Hepatocyte (in vitro differentiated cells): ENCODE data around the gene RIPPLY3. TPM values are rescaled to one million over a fixed set of nuclear protein-coding genes. Genes with fewer than 3 reads are reported as not detected.
A peak's percentile ranks its signal among the peaks of the same experiment; 100 is the strongest.

Experiments used
- DNase-seq: peaks from one replicate; pipeline ENCODE4 v3.0.0-alpha.2; 2016; ENCODE audit warnings: low spot score
- H2AFZ ChIP-seq: fragments of 200-600 bp; sonication (generic); 2 replicates; pipeline ENCODE4 v1.6.0; 2016; ENCODE audit warnings: antibody characterized with exemption, mild to moderate bottlenecking
- H3K27ac ChIP-seq: fragments of 200-600 bp; sonication (generic); 2 replicates; pipeline ENCODE4 v1.5.1; 2016; ENCODE audit warnings: mild to moderate bottlenecking
- H3K27me3 ChIP-seq: fragments of 200-600 bp; sonication (generic); 2 replicates; pipeline ENCODE4 v1.6.1; 2016
- H3K36me3 ChIP-seq: fragments of 200-600 bp; sonication (generic); replicated peaks from 2 replicates; pipeline ENCODE4 v1.5.1; 2016; ENCODE audit warnings: low read depth; ENCODE audit not compliant: insufficient read depth
- H3K4me1 ChIP-seq: fragments of 200-600 bp; sonication (generic); 2 replicates; pipeline ENCODE4 v1.5.1; 2016; ENCODE audit warnings: mild to moderate bottlenecking, moderate library complexity; ENCODE audit not compliant: insufficient read depth
- H3K4me2 ChIP-seq: fragments of 200-600 bp; sonication (generic); 2 replicates; pipeline ENCODE4 v1.6.0; 2016
- H3K4me3 ChIP-seq: fragments of 200-600 bp; sonication (generic); 2 replicates; pipeline ENCODE4 v1.5.1; 2016; ENCODE audit warnings: mild to moderate bottlenecking
- H3K79me2 ChIP-seq: fragments of 200-600 bp; sonication (generic); 2 replicates; pipeline ENCODE4 v1.6.0; 2017; ENCODE audit warnings: mild to moderate bottlenecking
- H3K9me2 ChIP-seq: fragments of 200-600 bp; sonication (generic); replicated peaks from 2 replicates; pipeline ENCODE4 v1.6.0; 2017; ENCODE audit warnings: mild to moderate bottlenecking; ENCODE audit not compliant: insufficient read depth
- H3K9me3 ChIP-seq: fragments of 200-600 bp; sonication (generic); 2 replicates; pipeline ENCODE4 v1.5.1; 2016; ENCODE audit warnings: low read depth, mild to moderate bottlenecking
- H4K20me1 ChIP-seq: fragments of 200-600 bp; sonication (generic); 2 replicates; pipeline ENCODE4 v1.6.0; 2016; ENCODE audit warnings: mild to moderate bottlenecking; ENCODE audit not compliant: insufficient read depth, poor library complexity, severe bottlenecking
- EZH2 ChIP-seq: fragments of 200-600 bp; sonication (generic); IDR thresholded peaks from 2 replicates; pipeline ENCODE4 v1.6.1; 2016; ENCODE audit warnings: antibody characterized with exemption, mild to moderate bottlenecking, borderline replicate concordance
- EZH2phosphoT487 ChIP-seq: fragments of 200-600 bp; sonication (generic); IDR thresholded peaks from one replicate; pipeline ENCODE4 v1.6.1; 2018; ENCODE audit warnings: antibody characterized with exemption, mild to moderate bottlenecking, low read depth, moderate library complexity; ENCODE audit not compliant: unreplicated experiment, severe bottlenecking
- WGBS: methylation state at CpG from one replicate; pipeline ENCODE4 v1.1.6; 2016; ENCODE audit warnings: low lambda C conversion rate; ENCODE audit errors: missing lambda C conversion rate; 5-methylcytosine and 5-hydroxymethylcytosine counted together
- polyA plus RNA-seq: library from polyadenylated mRNA; unstranded; fragments of >200 nt; fragmentation: Nextera tagmentation; extraction: Ambion mirVana; gene quantifications from 2 replicates; pipeline ENCODE4 v1.2.1, GENCODE V29; 2016
- total RNA-seq: library from RNA; depleted of rRNA; stranded (reverse); fragments of >200 nt; gene quantifications from 2 replicates; pipeline ENCODE4 v1.2.3, GENCODE V29; 2014
- TF ChIP-seq, protein P1 (sequence below): fragments of 200-600 bp; sonication (generic); IDR thresholded peaks from 2 replicates; pipeline ENCODE4 v1.5.1; 2016; ENCODE audit warnings: antibody characterized with exemption, mild to moderate bottlenecking; ENCODE audit not compliant: poor library complexity

RIPPLY3 gene
- total and polyA plus RNA-seq, 2 experiments from 2014 or later: 0.17 to 1.0 TPM

DNA sequence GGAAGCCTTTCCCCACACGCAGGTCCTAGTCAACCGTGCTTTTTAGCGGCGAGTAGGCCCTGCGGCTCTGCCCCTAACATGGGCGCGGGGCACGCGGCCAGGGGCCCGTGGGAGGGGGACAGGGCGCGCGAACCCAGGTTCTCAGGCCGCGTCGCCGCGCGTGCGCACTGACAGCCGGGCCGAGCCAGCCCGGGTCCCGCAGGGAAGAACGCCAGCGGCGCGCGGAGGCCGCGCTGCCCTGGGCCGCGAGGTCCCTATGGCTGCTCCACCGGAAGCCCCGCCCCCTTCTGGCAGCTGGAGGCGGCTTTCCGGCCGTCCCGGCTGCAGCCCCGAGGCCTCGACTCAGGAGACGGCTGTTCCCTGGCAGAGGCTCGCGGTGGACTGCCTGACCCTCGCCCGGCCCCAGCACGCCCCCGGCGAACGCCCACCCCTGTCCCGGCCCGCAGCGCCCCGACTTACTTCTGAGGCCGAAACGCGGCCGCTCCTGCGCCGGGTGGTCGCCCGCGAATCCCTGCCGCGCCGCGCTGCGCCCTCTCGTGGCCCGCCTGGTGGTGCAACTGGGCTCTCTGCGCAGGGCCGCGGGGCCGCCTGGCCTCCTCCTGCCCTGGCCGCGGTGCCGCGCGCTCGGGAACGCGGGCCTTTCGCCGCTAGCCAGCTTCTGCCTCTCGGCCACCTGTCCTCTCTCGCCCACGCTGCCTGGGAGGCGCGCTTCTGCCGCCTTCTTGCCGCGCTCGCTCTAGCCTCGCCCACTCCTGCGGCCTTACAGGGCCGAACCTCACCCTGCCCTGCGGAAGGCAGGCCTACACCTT, 16.6 kb upstream of the RIPPLY3 start:
- H2AFZ ChIP-seq: peak overlapping the region; percentile 96
- 3% methylated on average over 64 of the region's 97 CpGs for WGBS
- peak overlapping the region; percentile 95 for H3K27ac ChIP-seq

DNA sequence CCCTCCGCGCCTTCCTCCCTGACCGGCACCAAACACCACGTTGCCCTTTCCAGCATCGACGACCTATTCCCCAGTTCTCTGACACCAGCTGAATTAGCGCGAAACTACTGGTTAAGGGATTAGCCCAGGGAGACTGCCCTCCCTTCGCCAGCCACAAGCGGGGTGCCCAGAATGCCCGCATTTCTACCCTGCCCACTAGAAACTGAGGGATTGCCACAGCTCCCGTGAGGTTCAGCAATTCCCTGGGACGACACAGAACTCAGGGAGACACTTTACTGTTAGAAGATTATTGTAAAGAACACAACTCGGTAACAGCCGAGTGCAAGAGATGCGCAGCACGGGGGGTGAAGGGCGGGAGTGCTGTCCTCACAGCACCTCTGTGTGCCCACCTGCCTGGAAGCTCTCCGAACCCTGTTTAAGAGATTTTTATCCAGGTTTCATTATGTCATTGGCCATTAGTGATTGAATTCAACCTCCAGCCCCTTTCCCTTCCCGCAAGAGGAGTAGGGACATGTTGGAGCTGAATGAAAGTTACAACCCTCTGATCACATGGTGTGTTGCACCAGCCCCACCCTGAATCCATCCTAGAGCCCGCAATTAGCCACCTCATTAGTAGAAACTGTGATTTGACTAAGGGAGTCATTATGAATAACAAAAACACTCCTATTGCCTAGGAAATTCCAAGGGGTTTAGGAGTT, 15.8 kb upstream of the RIPPLY3 start:
- Histone ChIP-seq H2AFZ (peak overlapping the region; percentile 96), H4K20me1 (no peaks in the 10 kb centered on the region), H3K27me3 (no peaks in the 10 kb centered on the region), H3K9me2 (no peaks in the 10 kb centered on the region), H3K27ac (peak overlapping the region; percentile 95), H3K4me1 (peaks cover 6% of the 10 kb centered on the region), H3K36me3 (no peaks in the 10 kb centered on the region), H3K4me3 (no peak overlapping the region), H3K79me2 (no peaks in the 10 kb centered on the region), H3K4me2 (peak overlapping the region; percentile 97), H3K9me3 (no peaks in the 10 kb centered on the region)
- TF ChIP-seq EZH2phosphoT487 (no peak), EZH2 (no peak)
- TF ChIP-seq, protein P1, sequence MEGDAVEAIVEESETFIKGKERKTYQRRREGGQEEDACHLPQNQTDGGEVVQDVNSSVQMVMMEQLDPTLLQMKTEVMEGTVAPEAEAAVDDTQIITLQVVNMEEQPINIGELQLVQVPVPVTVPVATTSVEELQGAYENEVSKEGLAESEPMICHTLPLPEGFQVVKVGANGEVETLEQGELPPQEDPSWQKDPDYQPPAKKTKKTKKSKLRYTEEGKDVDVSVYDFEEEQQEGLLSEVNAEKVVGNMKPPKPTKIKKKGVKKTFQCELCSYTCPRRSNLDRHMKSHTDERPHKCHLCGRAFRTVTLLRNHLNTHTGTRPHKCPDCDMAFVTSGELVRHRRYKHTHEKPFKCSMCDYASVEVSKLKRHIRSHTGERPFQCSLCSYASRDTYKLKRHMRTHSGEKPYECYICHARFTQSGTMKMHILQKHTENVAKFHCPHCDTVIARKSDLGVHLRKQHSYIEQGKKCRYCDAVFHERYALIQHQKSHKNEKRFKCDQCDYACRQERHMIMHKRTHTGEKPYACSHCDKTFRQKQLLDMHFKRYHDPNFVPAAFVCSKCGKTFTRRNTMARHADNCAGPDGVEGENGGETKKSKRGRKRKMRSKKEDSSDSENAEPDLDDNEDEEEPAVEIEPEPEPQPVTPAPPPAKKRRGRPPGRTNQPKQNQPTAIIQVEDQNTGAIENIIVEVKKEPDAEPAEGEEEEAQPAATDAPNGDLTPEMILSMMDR: no peak
- no peak for DNase-seq
- WGBS: 52% methylated on average over 21 of the region's 21 CpGs

More for the DNA sequence above, 16.6 kb upstream of the RIPPLY3 start:
- Histone ChIP-seq H3K27me3 (no peaks in the 10 kb centered on the region), H3K4me2 (peak overlapping the region; percentile 97), H3K4me1 (peaks cover 6% of the 10 kb centered on the region), H3K9me2 (no peaks in the 10 kb centered on the region), H3K9me3 (no peaks in the 10 kb centered on the region), H4K20me1 (no peaks in the 10 kb centered on the region), H3K36me3 (no peaks in the 10 kb centered on the region), H3K79me2 (no peaks in the 10 kb centered on the region), H3K4me3 (peak overlapping the region; percentile 90)
- DNase-seq: peak; percentile 96
- TF ChIP-seq, protein P1: peak; percentile 69
- no peak for TF ChIP-seq EZH2phosphoT487

DNA sequence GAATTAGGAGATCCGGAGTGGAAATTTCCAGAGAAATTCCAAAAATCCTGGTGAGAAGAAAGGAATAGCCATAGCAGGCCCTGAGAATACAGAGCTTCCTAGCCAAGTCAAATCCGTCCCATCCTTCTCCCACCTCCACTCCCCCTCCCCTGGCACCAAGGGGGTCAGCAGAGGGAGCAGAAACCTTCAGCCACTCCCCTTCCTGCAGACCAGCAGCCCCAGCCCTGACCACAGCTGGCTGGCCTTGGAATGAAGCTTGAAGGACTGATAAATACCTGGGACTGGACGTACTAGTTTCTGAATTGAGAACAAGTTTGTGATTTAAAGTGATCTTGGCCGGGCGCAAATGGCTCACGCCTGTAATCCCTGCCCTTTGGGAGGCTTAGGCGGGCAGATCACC, 13.8 kb upstream of the RIPPLY3 start:
- 60% methylated on average over 7 of the region's 7 CpGs for WGBS
- DNase-seq: no peak
- Histone ChIP-seq H3K79me2 (no peaks in the 10 kb centered on the region), H3K9me3 (no peaks in the 10 kb centered on the region), H2AFZ (no peak overlapping the region), H3K4me2 (no peak overlapping the region), H3K9me2 (no peaks in the 10 kb centered on the region), H3K27ac (no peak overlapping the region), H3K4me1 (peaks cover 6% of the 10 kb centered on the region), H4K20me1 (no peaks in the 10 kb centered on the region), H3K27me3 (no peaks in the 10 kb centered on the region), H3K36me3 (no peaks in the 10 kb centered on the region), H3K4me3 (no peak overlapping the region)
- no peak for TF ChIP-seq EZH2phosphoT487
- TF ChIP-seq EZH2: no peak
- TF ChIP-seq, protein P1: no peak
